DMS 273 treated with DMSO at 0.1 percent for 48 hours (cell line): Measurements from ENCODE around the gene DUOXA2.
A peak's percentile ranks its signal among the peaks of the same experiment; 100 is the strongest.
"Not testable (repeated sequence)": the region's sequence is repeated elsewhere in the genome, so short reads cannot be mapped to it uniquely, and the experiment has no call there.

Experiments used
- DNase-seq: peaks from one replicate; lab custom pipeline; 2025; lab: John Stamatoyannopoulos, UW

DUOXA2 gene

DNA sequence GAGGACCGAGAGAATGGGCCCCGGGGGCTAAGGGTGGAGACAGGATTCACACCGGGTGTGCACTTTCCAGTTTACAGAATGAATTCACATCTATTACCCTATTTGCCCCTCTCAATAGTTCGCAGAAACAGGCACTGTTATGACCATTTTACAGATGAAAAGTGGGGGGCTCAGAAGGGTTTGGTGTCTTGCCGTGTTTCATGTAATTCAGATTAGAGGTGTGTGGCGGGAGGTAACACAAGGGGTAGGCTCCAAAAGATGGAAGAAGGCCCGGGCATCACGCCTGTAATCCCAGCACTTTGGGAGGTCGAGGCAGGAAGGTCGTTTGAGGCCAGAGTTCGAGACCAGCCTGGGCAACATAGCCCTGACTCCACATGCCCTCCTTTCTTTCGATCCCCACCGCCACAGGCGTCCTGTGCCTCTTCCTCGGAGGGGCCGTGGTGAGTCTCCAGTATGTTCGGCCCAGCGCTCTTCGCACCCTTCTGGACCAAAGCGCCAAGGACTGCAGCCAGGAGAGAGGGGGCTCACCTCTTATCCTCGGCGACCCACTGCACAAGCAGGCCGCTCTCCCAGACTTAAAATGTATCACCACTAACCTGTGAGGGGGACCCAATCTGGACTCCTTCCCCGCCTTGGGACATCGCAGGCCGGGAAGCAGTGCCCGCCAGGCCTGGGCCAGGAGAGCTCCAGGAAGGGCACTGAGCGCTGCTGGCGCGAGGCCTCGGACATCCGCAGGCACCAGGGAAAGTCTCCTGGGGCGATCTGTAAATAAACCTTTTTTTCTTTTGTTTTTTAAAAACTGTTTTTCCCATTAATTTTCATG, 3.4 kb downstream of the DUOXA2 start:
- DNase-seq = no peak

- peak; percentile 56 for DNase-seq
These were observed 4.0 kb downstream of the DUOXA2 start for GRCh38 chr15:45118131-45118588.

DNA sequence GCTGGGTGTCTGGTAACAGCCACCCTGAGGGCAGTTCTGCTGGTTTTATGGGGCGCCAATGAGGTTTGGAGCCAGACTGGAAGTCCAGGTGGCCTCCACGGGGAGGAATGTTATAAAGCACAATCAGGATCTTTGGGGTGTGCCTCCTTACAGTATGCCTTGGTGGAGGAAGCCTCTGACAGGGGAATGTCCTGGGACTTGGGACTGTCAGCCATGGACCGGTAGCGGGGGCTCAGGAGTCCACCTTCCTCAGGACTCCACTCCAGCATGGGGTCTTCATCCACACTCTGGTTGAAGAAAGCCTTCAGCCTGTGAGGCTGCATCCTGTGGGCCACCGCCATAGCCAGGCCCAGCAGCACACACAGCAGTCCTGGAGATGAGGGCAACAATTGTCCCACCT, 4.9 kb downstream of the DUOXA2 start:
- DNase-seq = no peak

- DNase-seq = no peak
These were observed 6.2 kb downstream of the DUOXA2 start for GRCh38 chr15:45120081-45120972.

- no peak for DNase-seq
These were observed 6.9 kb downstream of the DUOXA2 start for GRCh38 chr15:45121020-45121419.

DNA sequence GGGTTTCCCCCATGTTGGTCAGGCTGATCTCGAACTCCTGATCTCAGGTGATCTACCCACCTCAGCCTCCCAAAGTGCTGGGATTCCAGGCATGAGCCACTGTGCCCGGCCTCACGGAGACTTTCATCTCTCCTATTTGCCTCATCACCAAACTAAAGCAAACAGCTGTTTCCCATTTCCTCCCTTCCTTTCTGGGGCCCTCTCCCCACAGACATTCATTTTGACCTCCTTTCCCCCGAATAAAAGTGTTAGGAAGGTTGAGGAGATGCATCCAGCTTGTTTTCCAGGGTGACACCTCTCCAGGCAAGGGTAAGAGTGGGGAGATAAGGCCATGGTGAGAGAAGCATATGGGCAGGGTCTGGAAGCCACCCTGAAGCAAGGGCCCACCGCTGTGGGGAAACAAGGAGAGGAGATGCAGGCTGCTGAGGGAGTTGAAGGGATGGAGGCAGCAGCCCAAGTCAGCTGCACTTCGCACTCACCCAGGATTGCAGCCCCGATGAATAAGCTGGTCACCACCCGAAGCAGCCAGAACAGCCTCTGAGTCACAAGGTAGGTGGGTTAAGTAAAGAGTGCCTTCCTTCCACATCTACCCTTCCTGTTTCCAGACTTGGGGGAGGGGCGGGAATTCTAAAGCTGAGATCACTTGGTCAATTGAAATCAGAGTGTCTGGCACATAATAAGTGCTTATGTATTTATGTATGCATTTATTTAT, 7.7 kb downstream of the DUOXA2 start:
- DNase-seq = no peak

DNA sequence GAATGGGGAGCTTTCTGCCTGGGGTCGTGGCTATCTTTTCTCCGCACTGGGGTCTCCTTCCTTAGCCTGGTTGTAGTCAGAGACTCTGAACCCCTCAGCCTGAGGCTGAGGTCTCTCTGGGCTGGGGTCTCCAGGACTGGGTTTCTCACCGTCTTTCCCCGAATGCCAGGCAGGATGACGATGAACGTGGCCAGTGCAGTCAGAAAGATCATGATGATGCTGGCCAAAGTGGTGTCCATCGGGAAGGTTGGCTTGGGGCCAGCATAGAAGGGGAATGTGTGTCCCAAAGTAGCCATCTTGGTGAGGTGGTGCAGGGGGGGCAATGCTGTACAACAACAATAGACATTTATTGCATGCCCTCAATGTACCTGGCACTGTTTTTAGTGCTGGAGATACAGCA, 8.6 kb downstream of the DUOXA2 start:
- no peak for DNase-seq

DNA sequence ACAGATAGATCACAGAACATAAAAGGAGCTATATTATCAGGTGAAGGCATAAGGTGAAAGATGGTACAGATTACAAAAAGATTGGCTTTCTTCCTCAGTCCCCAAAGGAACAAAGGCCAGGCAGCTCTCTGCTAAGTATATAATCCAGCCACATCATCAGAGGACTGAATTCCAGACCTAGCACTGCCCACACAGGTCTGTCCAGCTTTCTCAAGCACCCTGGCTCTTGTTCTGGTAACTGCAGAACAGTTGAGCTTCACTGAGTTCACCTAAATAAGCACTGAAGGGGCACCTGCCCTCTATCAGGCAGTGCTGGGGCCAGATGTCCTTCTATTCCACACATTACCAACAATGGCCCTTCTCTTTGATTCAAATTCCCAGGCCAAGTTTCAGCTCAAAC, 9.3 kb downstream of the DUOXA2 start:
- DNase-seq = no peak

DNA sequence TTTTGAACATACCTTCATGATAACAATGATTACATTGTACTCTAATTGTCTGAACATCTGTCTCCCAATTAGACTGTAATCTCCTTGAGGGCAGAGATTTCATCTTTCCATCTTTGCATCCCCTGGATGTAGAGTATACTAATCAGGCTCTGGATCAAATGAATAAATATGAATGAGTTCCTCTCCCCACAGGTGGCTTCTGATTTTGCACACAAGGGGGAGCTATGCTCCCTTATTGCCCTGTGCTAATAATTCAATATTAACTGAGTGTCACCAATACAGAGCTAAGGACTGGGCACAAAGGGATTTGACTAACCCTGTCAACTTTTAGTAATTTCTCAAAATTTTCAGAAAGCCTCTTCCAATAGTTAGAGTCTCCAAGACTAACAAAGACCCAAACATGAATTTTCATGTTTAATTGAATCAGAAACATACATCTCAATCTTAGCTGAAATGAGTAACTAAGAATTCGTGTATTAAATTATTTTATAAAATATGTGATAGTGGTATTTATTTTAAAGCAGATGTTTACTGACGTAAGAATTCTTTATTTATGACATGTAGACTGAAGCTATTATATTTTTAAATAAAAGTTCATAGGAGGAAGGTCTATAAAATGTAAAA, 12.5 kb downstream of the DUOXA2 start:
- DNase-seq = no peak

GRCh38 chr15:45128971-45129639, 15.0 kb downstream of the DUOXA2 start:
- DNase-seq = no peak

DNA sequence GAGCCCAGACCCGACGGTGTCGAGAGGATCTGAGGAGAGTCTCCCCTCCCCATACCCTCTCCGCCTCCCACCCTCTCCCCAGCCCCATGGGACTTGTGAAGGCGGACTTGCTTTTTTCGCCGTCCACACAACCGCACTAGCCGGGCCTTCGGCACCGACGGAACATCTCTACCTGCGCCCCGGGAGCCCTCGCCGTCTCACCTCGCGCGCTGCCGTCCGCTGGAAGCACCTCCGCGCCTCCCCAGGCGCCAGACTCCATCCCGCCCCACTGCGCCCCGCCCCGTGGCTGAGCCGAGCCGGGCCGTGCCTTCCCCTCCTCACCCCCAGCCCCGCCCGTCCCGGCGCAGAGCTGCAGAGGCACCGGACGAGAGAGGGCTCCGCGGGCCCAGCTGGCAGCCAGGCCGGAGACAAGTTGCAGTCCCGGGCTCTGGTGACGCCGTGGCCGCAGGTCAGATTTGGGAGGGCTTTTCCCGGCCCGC, 15.6 kb downstream of the DUOXA2 start, which contains the start of the genes DUOX1 and DUOXA1:
TSS of gene DUOX1 (plus strand) at position 344 of the 479 bp plus-strand sequence. CDS start 1,973 bp downstream, outside the sequence.
TSS of gene DUOXA1 (minus strand) at position 229 of the 479 bp plus-strand sequence. CDS start 6,865 bp downstream, outside the sequence.
- no peak for DNase-seq

GRCh38 chr15:45130291-45131000, 16.3 kb downstream of the DUOXA2 start:
- DNase-seq = no peak

- no peak for DNase-seq
These were observed 17.4 kb downstream of the DUOXA2 start for GRCh38 chr15:45131510-45131909.

DNA sequence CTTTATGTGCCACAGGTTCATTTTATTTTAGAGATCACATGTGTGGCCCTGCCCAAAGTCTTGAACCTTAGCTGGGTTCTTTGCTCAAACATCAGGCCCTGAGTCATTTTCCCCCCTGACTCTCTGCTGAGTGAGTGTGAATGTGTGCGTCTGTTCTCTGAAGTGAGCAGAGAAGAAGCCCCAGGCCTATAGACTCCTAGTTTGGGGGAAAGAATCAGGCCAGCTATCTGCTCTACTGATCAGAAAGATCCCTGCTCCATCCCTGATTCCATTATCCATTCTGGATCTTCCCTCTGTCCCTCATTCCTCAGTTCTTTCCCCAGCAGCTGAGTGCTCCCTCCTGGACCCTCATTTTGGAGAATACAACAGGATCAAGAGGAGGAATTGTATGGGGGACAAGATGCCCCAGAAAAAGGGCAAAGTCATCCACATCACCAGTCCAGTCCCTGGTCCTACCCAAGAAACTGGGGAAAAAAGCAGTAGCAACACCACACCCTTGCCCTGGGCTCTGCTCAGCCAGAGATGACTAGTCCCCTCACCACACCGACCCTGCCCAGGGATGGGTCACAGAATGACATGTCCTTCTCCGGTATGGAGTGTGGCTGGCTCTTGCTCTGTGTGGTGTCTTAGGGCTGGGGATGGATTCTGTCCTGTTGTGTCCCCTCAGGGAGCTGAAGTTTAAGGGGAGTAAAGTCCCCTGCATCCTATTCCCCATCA, 18.9 kb downstream of the DUOXA2 start:
- DNase-seq = no peak

GRCh38 chr15:45133561-45133920, 19.4 kb downstream of the DUOXA2 start:
- DNase-seq = no peak

- no peak for DNase-seq
These were observed 19.9 kb downstream of the DUOXA2 start for GRCh38 chr15:45134046-45134445.

DNA sequence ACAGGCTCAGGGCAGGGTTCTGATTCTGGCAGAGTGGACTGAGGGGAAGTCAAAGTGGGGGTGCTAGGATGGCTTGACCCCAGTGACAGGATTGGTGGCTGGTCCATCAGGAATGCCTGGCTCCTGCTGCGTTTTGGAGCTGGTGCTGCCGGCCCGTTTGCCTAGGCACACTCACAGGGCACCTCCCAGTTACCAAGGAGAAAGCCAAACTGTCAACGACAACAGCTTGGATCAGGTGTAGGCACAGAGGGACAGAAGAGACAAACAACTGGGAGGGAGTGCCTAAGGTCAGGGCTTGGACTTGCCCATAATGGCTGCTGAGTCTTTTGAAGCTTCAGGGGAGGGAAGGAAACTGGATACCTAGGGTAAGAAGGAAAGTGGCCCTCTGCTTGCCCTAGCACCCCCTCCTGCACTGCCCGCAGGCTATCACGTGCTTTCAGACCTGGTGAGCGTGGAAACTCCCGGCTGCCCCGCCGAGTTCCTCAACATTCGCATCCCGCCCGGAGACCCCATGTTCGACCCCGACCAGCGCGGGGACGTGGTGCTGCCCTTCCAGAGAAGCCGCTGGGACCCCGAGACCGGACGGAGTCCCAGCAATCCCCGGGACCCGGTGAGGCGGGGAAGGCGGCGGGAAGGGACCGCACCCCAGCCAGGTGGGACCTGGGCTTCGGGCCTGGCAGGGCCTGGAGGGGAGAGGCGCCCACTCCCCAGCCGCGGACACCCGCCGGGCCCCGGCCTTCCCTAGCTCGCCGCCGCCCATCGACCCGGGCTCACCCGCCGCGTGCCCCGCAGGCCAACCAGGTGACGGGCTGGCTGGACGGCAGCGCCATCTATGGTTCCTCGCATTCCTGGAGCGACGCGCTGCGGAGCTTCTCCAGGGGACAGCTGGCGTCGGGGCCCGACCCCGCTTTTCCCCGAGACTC, 20.8 kb downstream of the DUOXA2 start:
- DNase-seq = no peak

GRCh38 chr15:45135705-45136377, 21.7 kb downstream of the DUOXA2 start:
- DNase-seq = not testable (repeated sequence)
